Loucy (cell line): ENCODE results near the gene TSHZ2.

ENCODE experiments used
- CTCF ChIP-seq: fragments of 200-600 bp; sonication (generic); conservative IDR thresholded peaks from 2 replicates; pipeline ENCODE4 v1.5.1; 2014; ENCODE audit warnings: mild to moderate bottlenecking, antibody characterized with exemption, low read length
- EZH2phosphoT487 ChIP-seq: fragments of 200-600 bp; IDR thresholded peaks from 2 replicates; pipeline ENCODE4 v1.6.1; 2018; ENCODE audit warnings: antibody characterized with exemption, mild to moderate bottlenecking, moderate library complexity, borderline replicate concordance

GRCh38 chr20:53210931-53211330 is 238.8 kb downstream of the TSHZ2 start:
- TF ChIP-seq CTCF (no peak), EZH2phosphoT487 (no peak)
